SU-DHL-6 (cell line): Measurements from ENCODE around the gene DPCD.

Experiments
- H2AFZ ChIP-seq: fragments of 200-600 bp; sonication (generic); 2 replicates; pipeline ENCODE4 v1.6.1; 2014; ENCODE audit warnings: low read depth, mild to moderate bottlenecking, moderate library complexity, mixed read lengths, antibody characterized with exemption, low read length; ENCODE audit not compliant: severe bottlenecking
- H3F3A ChIP-seq: fragments of 200-600 bp; shearing (Covaris generic); 2 replicates; pipeline ENCODE4 v1.6.0; 2016; ENCODE audit warnings: antibody characterized with exemption, mild to moderate bottlenecking; ENCODE audit not compliant: insufficient read depth
- H3K27ac ChIP-seq: fragments of 200-600 bp; sonication (generic); 2 replicates; pipeline ENCODE4 v1.5.1; 2016; ENCODE audit warnings: low read depth, mild to moderate bottlenecking, low read length, moderate library complexity, mixed read lengths
- H3K27me3 ChIP-seq: fragments of 200-600 bp; sonication (generic), shearing (Covaris generic); 2 replicates; pipeline ENCODE4 v1.6.0; 2014; ENCODE audit warnings: mild to moderate bottlenecking, low read length
- H3K36me3 ChIP-seq: fragments of 200-600 bp; sonication (generic); 2 replicates; pipeline ENCODE4 v1.6.1; 2014; ENCODE audit warnings: mild to moderate bottlenecking, low read length, mixed read lengths
- H3K4me2 ChIP-seq: fragments of 300-600, 200-600 bp; shearing (Covaris generic), sonication (generic); 2 replicates; pipeline ENCODE4 v1.6.0; 2014; ENCODE audit warnings: low read length, low read depth, mild to moderate bottlenecking; ENCODE audit not compliant: poor library complexity, severe bottlenecking
- H3K4me3 ChIP-seq: fragments of 200-600 bp; sonication (generic); 2 replicates; pipeline ENCODE4 v1.5.1; 2014; ENCODE audit warnings: antibody characterized with exemption, low read length, mild to moderate bottlenecking, mixed read lengths; ENCODE audit not compliant: insufficient read depth, poor library complexity, severe bottlenecking
- H3K79me2 ChIP-seq: fragments of 200-600 bp; sonication (generic); 2 replicates; pipeline ENCODE4 v1.6.1; 2014; ENCODE audit warnings: mild to moderate bottlenecking, low read length, moderate library complexity; ENCODE audit not compliant: insufficient read depth
- H3K9ac ChIP-seq: fragments of 200-600 bp; sonication (generic); 2 replicates; pipeline ENCODE4 v1.7.0; 2014; ENCODE audit warnings: mild to moderate bottlenecking, low read length
- H3K9me2 ChIP-seq: fragments of 200-600 bp; sonication (generic); replicated peaks from 2 replicates; pipeline ENCODE4 v1.6.1; 2014; ENCODE audit warnings: low read length; ENCODE audit not compliant: insufficient read depth
- H3K9me3 ChIP-seq: fragments of 200-600 bp; sonication (generic); 2 replicates; pipeline ENCODE4 v1.6.1; 2014; ENCODE audit warnings: low read length, mixed read lengths; ENCODE audit not compliant: insufficient read depth
- H4K20me1 ChIP-seq: fragments of 200-600 bp; sonication (generic); 2 replicates; pipeline ENCODE4 v1.6.1; 2014; ENCODE audit warnings: low read depth, mild to moderate bottlenecking, antibody characterized with exemption, low read length, moderate library complexity, mixed read lengths
- CTCF ChIP-seq: fragments of 200-600 bp; sonication (generic); IDR thresholded peaks from one replicate; pipeline ENCODE4 v1.5.1; 2017; ENCODE audit warnings: antibody characterized with exemption, mild to moderate bottlenecking, low read length, moderate library complexity; ENCODE audit not compliant: insufficient read depth, poor library complexity, severe bottlenecking
- EZH2phosphoT487 ChIP-seq: fragments of 200-600 bp; sonication (generic), shearing (Covaris generic); conservative IDR thresholded peaks from 2 replicates; pipeline ENCODE4 v1.6.1; 2018; ENCODE audit warnings: mild to moderate bottlenecking, antibody characterized with exemption, low read length, moderate library complexity, mixed read lengths

DPCD gene

GRCh38 chr10:101579516-101579870, 8.6 kb upstream of the DPCD start:
- no peaks in the 10 kb centered on the region for H4K20me1 ChIP-seq
- no peaks in the 10 kb centered on the region for H3F3A ChIP-seq
- no peak overlapping the region for H3K27ac ChIP-seq
- no peak overlapping the region for H3K9ac ChIP-seq
- H2AFZ ChIP-seq: no peak overlapping the region
- H3K4me3 ChIP-seq: no peak overlapping the region
- no peaks in the 10 kb centered on the region for H3K27me3 ChIP-seq
- no peaks in the 10 kb centered on the region for H3K9me2 ChIP-seq
- H3K9me3 ChIP-seq: no peaks in the 10 kb centered on the region
- H3K79me2 ChIP-seq: no peaks in the 10 kb centered on the region
- TF ChIP-seq EZH2phosphoT487 (no peak), CTCF (no peak)
- no peak overlapping the region for H3K4me2 ChIP-seq
- no peaks in the 10 kb centered on the region for H3K36me3 ChIP-seq

- Histone ChIP-seq H3K4me2 (no peak overlapping the region), H3K9me2 (no peaks in the 10 kb centered on the region), H3K9ac (no peak overlapping the region)
Measured at GRCh38 chr10:101580486-101581399, 7.4 kb upstream of the DPCD start.

GRCh38 chr10:101585841-101586240, 2.3 kb upstream of the DPCD start:
- H3K9ac ChIP-seq: no peak overlapping the region
- H3K9me2 ChIP-seq: no peaks in the 10 kb centered on the region
- no peak for TF ChIP-seq CTCF
- TF ChIP-seq EZH2phosphoT487: no peak
- H3K27me3 ChIP-seq: no peaks in the 10 kb centered on the region
- no peak overlapping the region for H3K4me2 ChIP-seq
- H4K20me1 ChIP-seq: no peaks in the 10 kb centered on the region
- no peaks in the 10 kb centered on the region for H3K79me2 ChIP-seq
- H3K27ac ChIP-seq: no peak overlapping the region
- no peaks in the 10 kb centered on the region for H3F3A ChIP-seq
- no peaks in the 10 kb centered on the region for H3K9me3 ChIP-seq
- no peak overlapping the region for H3K4me3 ChIP-seq
- H2AFZ ChIP-seq: no peak overlapping the region
- no peaks in the 10 kb centered on the region for H3K36me3 ChIP-seq

More at GRCh38 chr10:101580486-101581399, 7.4 kb upstream of the DPCD start:
- TF ChIP-seq CTCF: no peak
- TF ChIP-seq EZH2phosphoT487: no peak
- Histone ChIP-seq H4K20me1 (no peaks in the 10 kb centered on the region), H3K4me3 (no peak overlapping the region), H3K79me2 (no peaks in the 10 kb centered on the region), H3K36me3 (no peaks in the 10 kb centered on the region), H3K9me3 (no peaks in the 10 kb centered on the region), H3F3A (no peaks in the 10 kb centered on the region), H3K27me3 (no peaks in the 10 kb centered on the region), H3K27ac (no peak overlapping the region), H2AFZ (no peak overlapping the region)
